Mesendoderm (in vitro differentiated cells): ENCODE data around the gene TRIM24.

Source experiments
- DNase-seq: peaks from one replicate; pipeline ENCODE4 v3.0.0; 2013
- H2AK5ac ChIP-seq: 2 replicates; pipeline ENCODE4 v1.6.1; 2013; ENCODE audit warnings: low read length, inconsistent platforms
- H2BK120ac ChIP-seq: 2 replicates; pipeline ENCODE4 v1.6.1; 2013; ENCODE audit warnings: low read depth, mild to moderate bottlenecking, low read length, moderate library complexity, mixed read lengths
- H2BK15ac ChIP-seq: replicated peaks from 2 replicates; pipeline ENCODE4 v1.6.1; 2013; ENCODE audit warnings: low read depth, mild to moderate bottlenecking, moderate library complexity
- H2BK5ac ChIP-seq: 2 replicates; pipeline ENCODE4 v1.6.1; 2013; ENCODE audit warnings: low read length, inconsistent platforms
- H3K18ac ChIP-seq: 2 replicates; pipeline ENCODE4 v1.6.1; 2013; ENCODE audit warnings: mild to moderate bottlenecking, low read length, mixed read lengths
- H3K23ac ChIP-seq: one replicate; pipeline ENCODE4 v1.6.1; 2013; ENCODE audit warnings: low read length
- H3K27ac ChIP-seq: 2 replicates; pipeline ENCODE4 v1.5.1; 2013; ENCODE audit warnings: low read depth, mild to moderate bottlenecking, inconsistent platforms, low read length, moderate library complexity
- H3K27me3 ChIP-seq: 2 replicates; pipeline ENCODE4 v1.6.1; 2013; ENCODE audit warnings: low read length, control low read depth, mild to moderate bottlenecking, inconsistent platforms; ENCODE audit not compliant: insufficient read depth, poor library complexity
- H3K36me3 ChIP-seq: 2 replicates; pipeline ENCODE4 v1.6.1; 2013; ENCODE audit warnings: low read length, inconsistent platforms; ENCODE audit not compliant: control insufficient read depth, insufficient read depth
- H3K4ac ChIP-seq: one replicate; pipeline ENCODE4 v1.6.1; 2013; ENCODE audit warnings: low read depth, mild to moderate bottlenecking, low read length, moderate library complexity
- H3K4me1 ChIP-seq: 2 replicates; pipeline ENCODE4 v1.6.1; 2013; ENCODE audit warnings: low read depth, low read length, inconsistent platforms; ENCODE audit not compliant: control insufficient read depth
- H3K4me2 ChIP-seq: 2 replicates; pipeline ENCODE4 v1.6.1; 2013; ENCODE audit warnings: low read length
- H3K4me3 ChIP-seq: 2 replicates; pipeline ENCODE4 v1.5.1; 2013; ENCODE audit warnings: mild to moderate bottlenecking, low read length
- H3K56ac ChIP-seq: one replicate; pipeline ENCODE4 v1.6.1; 2013; ENCODE audit warnings: low read length
- H3K79me1 ChIP-seq: 2 replicates; pipeline ENCODE4 v1.6.1; 2013; ENCODE audit warnings: low read length, inconsistent platforms
- H3K79me2 ChIP-seq: 2 replicates; pipeline ENCODE4 v1.6.1; 2013; ENCODE audit warnings: mild to moderate bottlenecking, low read length; ENCODE audit not compliant: control insufficient read depth, insufficient read depth
- H3K9ac ChIP-seq: 2 replicates; pipeline ENCODE4 v1.6.1; 2013; ENCODE audit warnings: low read length, inconsistent platforms
- H4K5ac ChIP-seq: one replicate; pipeline ENCODE4 v1.6.1; 2013; ENCODE audit warnings: low read length
- H4K8ac ChIP-seq: one replicate; pipeline ENCODE4 v1.6.1; 2013; ENCODE audit warnings: low read depth, mild to moderate bottlenecking, control low read depth, low read length, moderate library complexity
- WGBS: extraction: QIAGEN DNeasy Blood & Tissue Kit; methylation state at CpG from one replicate; pipeline ENCODE4 v1.1.7; 2013; ENCODE audit warnings: low lambda C conversion rate, missing lambda C conversion rate; ENCODE audit not compliant: insufficient coverage; ENCODE audit errors: extremely low coverage; 5-methylcytosine and 5-hydroxymethylcytosine counted together

TRIM24 gene

GRCh38 chr7:138579136-138579535, 119.1 kb downstream of the TRIM24 start:
- H3K4me2 ChIP-seq, result no peak overlapping the region
- no CpG with 5 or more reads among the region's 1 CpG for WGBS
- H2BK5ac ChIP-seq, result no peak overlapping the region
- no peak overlapping the region for H3K27ac ChIP-seq
- H3K4me3 ChIP-seq, result no peak overlapping the region
- no peak overlapping the region for H3K23ac ChIP-seq
- no peak overlapping the region for H3K9ac ChIP-seq
- no peaks in the 10 kb centered on the region for H3K79me2 ChIP-seq
- H2AK5ac ChIP-seq, result no peak overlapping the region
- no peak for DNase-seq
- H4K5ac ChIP-seq, result no peak overlapping the region
- peaks cover 3% of the 10 kb centered on the region for H3K36me3 ChIP-seq
- no peaks in the 10 kb centered on the region for H3K79me1 ChIP-seq
- H3K4me1 ChIP-seq, result no peaks in the 10 kb centered on the region
- H3K27me3 ChIP-seq, result no peaks in the 10 kb centered on the region
- H3K4ac ChIP-seq, result no peak overlapping the region
- no peak overlapping the region for H3K56ac ChIP-seq
- no peak overlapping the region for H4K8ac ChIP-seq
- no peak overlapping the region for H2BK120ac ChIP-seq
- no peak overlapping the region for H2BK15ac ChIP-seq
- H3K18ac ChIP-seq, result no peak overlapping the region

GRCh38 chr7:138579671-138580070, 119.6 kb downstream of the TRIM24 start:
- WGBS, result no CpG with 5 or more reads among the region's 3 CpGs
- H3K23ac ChIP-seq, result no peak overlapping the region
- H3K4me2 ChIP-seq, result no peak overlapping the region

GRCh38 chr7:138581065-138581464, 121.0 kb downstream of the TRIM24 start:
- H3K27ac ChIP-seq, result no peak overlapping the region
- no peaks in the 10 kb centered on the region for H3K79me1 ChIP-seq
- no peak for DNase-seq
- H3K79me2 ChIP-seq, result no peaks in the 10 kb centered on the region
- H3K4me1 ChIP-seq, result no peaks in the 10 kb centered on the region
- WGBS, result no CpG with 5 or more reads among the region's 4 CpGs
- no peak overlapping the region for H2AK5ac ChIP-seq
- H4K5ac ChIP-seq, result no peak overlapping the region
- no peak overlapping the region for H3K4me3 ChIP-seq
- H3K36me3 ChIP-seq, result peaks cover 4% of the 10 kb centered on the region
- H3K9ac ChIP-seq, result no peak overlapping the region
- H3K18ac ChIP-seq, result no peak overlapping the region
- H3K23ac ChIP-seq, result no peak overlapping the region
- H3K27me3 ChIP-seq, result no peaks in the 10 kb centered on the region
- no peak overlapping the region for H3K56ac ChIP-seq
- no peak overlapping the region for H2BK15ac ChIP-seq
- no peak overlapping the region for H3K4ac ChIP-seq
- no peak overlapping the region for H2BK120ac ChIP-seq
- no peak overlapping the region for H2BK5ac ChIP-seq
- no peak overlapping the region for H4K8ac ChIP-seq
- no peak overlapping the region for H3K4me2 ChIP-seq

More at GRCh38 chr7:138579671-138580070, 119.6 kb downstream of the TRIM24 start:
- Histone ChIP-seq H3K18ac (no peak overlapping the region), H2AK5ac (no peak overlapping the region), H3K4me1 (no peaks in the 10 kb centered on the region), H4K5ac (no peak overlapping the region), H3K79me2 (no peaks in the 10 kb centered on the region), H3K27me3 (no peaks in the 10 kb centered on the region), H3K4me3 (no peak overlapping the region), H3K56ac (no peak overlapping the region), H3K9ac (no peak overlapping the region), H2BK5ac (no peak overlapping the region), H2BK15ac (no peak overlapping the region), H2BK120ac (no peak overlapping the region), H3K4ac (no peak overlapping the region), H3K79me1 (no peaks in the 10 kb centered on the region), H3K27ac (no peak overlapping the region), H4K8ac (peak overlapping the region; percentile 28), H3K36me3 (peaks cover 3% of the 10 kb centered on the region)
- DNase-seq, result no peak

- no peak overlapping the region for H3K9ac ChIP-seq
- no peak overlapping the region for H2AK5ac ChIP-seq
- H3K4me3 ChIP-seq, result no peak overlapping the region
- no peak overlapping the region for H2BK5ac ChIP-seq
- H4K8ac ChIP-seq, result no peak overlapping the region
- H3K56ac ChIP-seq, result no peak overlapping the region
- no peak overlapping the region for H3K18ac ChIP-seq
- H2BK15ac ChIP-seq, result no peak overlapping the region
- no peak overlapping the region for H3K4ac ChIP-seq
- H3K27ac ChIP-seq, result no peak overlapping the region
- no peaks in the 10 kb centered on the region for H3K27me3 ChIP-seq
- no peak overlapping the region for H4K5ac ChIP-seq
- DNase-seq, result no peak
- H3K79me1 ChIP-seq, result no peaks in the 10 kb centered on the region
- H3K79me2 ChIP-seq, result no peaks in the 10 kb centered on the region
- H3K23ac ChIP-seq, result no peak overlapping the region
- H3K36me3 ChIP-seq, result peaks cover 2% of the 10 kb centered on the region
- H2BK120ac ChIP-seq, result no peak overlapping the region
- H3K4me1 ChIP-seq, result no peaks in the 10 kb centered on the region
- no peak overlapping the region for H3K4me2 ChIP-seq
Measured at GRCh38 chr7:138584283-138584682, 124.2 kb downstream of the TRIM24 start.

- no peak overlapping the region for H3K4me2 ChIP-seq
- H2BK5ac ChIP-seq, result no peak overlapping the region
- no peaks in the 10 kb centered on the region for H3K27me3 ChIP-seq
- H3K18ac ChIP-seq, result no peak overlapping the region
- WGBS, result no CpG with 5 or more reads among the region's 4 CpGs
- no peaks in the 10 kb centered on the region for H3K79me1 ChIP-seq
- H3K79me2 ChIP-seq, result no peaks in the 10 kb centered on the region
- no peak overlapping the region for H3K4ac ChIP-seq
- H3K4me1 ChIP-seq, result no peaks in the 10 kb centered on the region
- no peak overlapping the region for H2AK5ac ChIP-seq
- no peak overlapping the region for H4K5ac ChIP-seq
- no peak overlapping the region for H2BK15ac ChIP-seq
- H3K23ac ChIP-seq, result no peak overlapping the region
- no peak for DNase-seq
- no peak overlapping the region for H3K4me3 ChIP-seq
- no peak overlapping the region for H3K56ac ChIP-seq
- no peak overlapping the region for H3K9ac ChIP-seq
- peaks cover 2% of the 10 kb centered on the region for H3K36me3 ChIP-seq
- H4K8ac ChIP-seq, result no peak overlapping the region
- H3K27ac ChIP-seq, result no peak overlapping the region
- no peak overlapping the region for H2BK120ac ChIP-seq
Measured at GRCh38 chr7:138584696-138585095, 124.6 kb downstream of the TRIM24 start.

- Histone ChIP-seq H3K4me1 (no peaks in the 10 kb centered on the region), H4K5ac (no peak overlapping the region), H3K4me2 (no peak overlapping the region), H2BK15ac (no peak overlapping the region), H4K8ac (no peak overlapping the region), H3K79me1 (no peaks in the 10 kb centered on the region), H3K9ac (no peak overlapping the region), H3K23ac (no peak overlapping the region), H3K4ac (no peak overlapping the region), H3K4me3 (no peak overlapping the region), H3K27ac (no peak overlapping the region), H3K18ac (no peak overlapping the region), H3K36me3 (peaks cover 2% of the 10 kb centered on the region), H2BK120ac (no peak overlapping the region), H3K27me3 (no peaks in the 10 kb centered on the region), H2AK5ac (no peak overlapping the region), H3K79me2 (no peaks in the 10 kb centered on the region), H3K56ac (no peak overlapping the region), H2BK5ac (no peak overlapping the region)
- no CpG with 5 or more reads among the region's 5 CpGs for WGBS
- DNase-seq, result no peak
Measured at GRCh38 chr7:138585283-138585993, 125.4 kb downstream of the TRIM24 start.
